GM21526 (cell line): ENCODE measurements around the gene AFTPH.

ENCODE experiments used
- ATAC-seq: cut with Tn5 transposase; IDR thresholded peaks from one replicate; pipeline ENCODE4 v1.9.1; 2021; ENCODE audit warnings: moderate library complexity; ENCODE audit not compliant: unreplicated experiment, low FRiP score

The AFTPH gene

GRCh38 chr2:64626963-64627760, 103.0 kb downstream of the AFTPH start:
- ATAC-seq = no peak

GRCh38 chr2:64627860-64628841, 104.0 kb downstream of the AFTPH start:
- no peak for ATAC-seq

GRCh38 chr2:64629329-64629781, 105.2 kb downstream of the AFTPH start:
- no peak for ATAC-seq

- ATAC-seq = no peak
These were observed 105.7 kb downstream of the AFTPH start for GRCh38 chr2:64629875-64630274.

- no peak for ATAC-seq
These were observed 106.6 kb downstream of the AFTPH start for GRCh38 chr2:64630752-64631151.

GRCh38 chr2:64631771-64632170, 107.6 kb downstream of the AFTPH start:
- no peak for ATAC-seq

- ATAC-seq = no peak
These were observed 109.0 kb downstream of the AFTPH start for GRCh38 chr2:64632835-64633819.

GRCh38 chr2:64634345-64635267, 110.5 kb downstream of the AFTPH start:
- no peak for ATAC-seq

- peak; percentile 44 for ATAC-seq
These were observed 112.1 kb downstream of the AFTPH start for GRCh38 chr2:64635976-64636911.

GRCh38 chr2:64637000-64637635, 113.0 kb downstream of the AFTPH start:
- ATAC-seq = peak; percentile 43

- ATAC-seq = no peak
These were observed 113.8 kb downstream of the AFTPH start for GRCh38 chr2:64637931-64638330.

GRCh38 chr2:64638502-64639120, 114.5 kb downstream of the AFTPH start:
- no peak for ATAC-seq

- no peak for ATAC-seq
These were observed 115.6 kb downstream of the AFTPH start for GRCh38 chr2:64639691-64640090.

- no peak for ATAC-seq
These were observed 116.3 kb downstream of the AFTPH start for GRCh38 chr2:64640153-64641044.

- no peak for ATAC-seq
These were observed 117.5 kb downstream of the AFTPH start for GRCh38 chr2:64641599-64641998.
